Measurements from ENCODE around the gene MICAL3. TPM values are rescaled to one million over a fixed set of nuclear protein-coding genes. Genes with fewer than 3 reads are reported as not detected.

The MICAL3 gene
- total and polyA plus RNA-seq, 5 donors = 30.4 to 105 (median 72.5) TPM

- DNase-seq (peak in 1 of 3 donors; percentile 19), ATAC-seq (no peak)
- H3K9me3 ChIP-seq (ENCODE audit: control insufficient read depth, low read length) = no peaks in the 10 kb centered on the region
- H3K27me3 ChIP-seq (ENCODE audit: control insufficient read depth, insufficient read depth) = no peaks in the 10 kb centered on the region
- no peak overlapping the region for H3K4me3 ChIP-seq (ENCODE audit: low read length)
- WGBS = 90% methylated on average over 27 of the region's 27 CpGs
- intact Hi-C loops (cut with DNase I) = no loop called here
- H3K27ac ChIP-seq (ENCODE audit: low read length) = no peak overlapping the region
- peaks cover 7% of the 10 kb centered on the region for H3K4me1 ChIP-seq (ENCODE audit: control insufficient read depth, insufficient read depth, low read length)
Observed at GRCh38 chr22:17789379-17790200, 234.8 kb downstream of the MICAL3 start.

GRCh38 chr22:17788528-17789378 lies 235.6 kb downstream of the MICAL3 start:
- Histone ChIP-seq H3K4me1 (ENCODE audit: control insufficient read depth, insufficient read depth, low read length) (peaks cover 7% of the 10 kb centered on the region), H3K9me3 (ENCODE audit: control insufficient read depth, low read length) (no peaks in the 10 kb centered on the region), H3K4me3 (ENCODE audit: low read length) (no peak overlapping the region), H3K27ac (ENCODE audit: low read length) (no peak overlapping the region), H3K27me3 (ENCODE audit: control insufficient read depth, insufficient read depth) (no peaks in the 10 kb centered on the region)
- intact Hi-C loops (cut with DNase I) = no loop called here
- no peak for ATAC-seq
- DNase-seq = peak in 1 of 3 donors; percentile 33
- WGBS = 86% methylated on average over 32 of the region's 32 CpGs

GRCh38 chr22:17787716-17788330 lies 236.5 kb downstream of the MICAL3 start:
- 91% methylated on average over 21 of the region's 21 CpGs for WGBS
- peaks cover 7% of the 10 kb centered on the region for H3K4me1 ChIP-seq (ENCODE audit: control insufficient read depth, insufficient read depth, low read length)
- ATAC-seq = no peak
- H3K27ac ChIP-seq (ENCODE audit: low read length) = no peak overlapping the region
- no peaks in the 10 kb centered on the region for H3K9me3 ChIP-seq (ENCODE audit: control insufficient read depth, low read length)
- peak in 2 of 3 donors; percentile 20 to 31 for DNase-seq
- no peak overlapping the region for H3K4me3 ChIP-seq (ENCODE audit: low read length)
- no peaks in the 10 kb centered on the region for H3K27me3 ChIP-seq (ENCODE audit: control insufficient read depth, insufficient read depth)
- intact Hi-C loops (cut with DNase I) = no loop called here

GRCh38 chr22:17787241-17787640 lies 237.1 kb downstream of the MICAL3 start:
- ATAC-seq (peak; percentile 17 to 45), DNase-seq (peak in 2 of 3 donors; percentile 13 to 64)
- Histone ChIP-seq H3K9me3 (ENCODE audit: control insufficient read depth, low read length) (no peaks in the 10 kb centered on the region), H3K27ac (ENCODE audit: low read length) (peak overlapping the region; percentile 90), H3K4me3 (ENCODE audit: low read length) (no peak overlapping the region), H3K4me1 (ENCODE audit: control insufficient read depth, insufficient read depth, low read length) (peaks cover 7% of the 10 kb centered on the region), H3K27me3 (ENCODE audit: control insufficient read depth, insufficient read depth) (no peaks in the 10 kb centered on the region)
- 42% methylated on average over 8 of the region's 8 CpGs for WGBS
- intact Hi-C loops (cut with DNase I) = no loop called here

GRCh38 chr22:17786435-17787161 lies 237.8 kb downstream of the MICAL3 start:
- no peaks in the 10 kb centered on the region for H3K27me3 ChIP-seq (ENCODE audit: control insufficient read depth, insufficient read depth)
- peak; percentile 75 to 85 for ATAC-seq
- no peaks in the 10 kb centered on the region for H3K9me3 ChIP-seq (ENCODE audit: control insufficient read depth, low read length)
- H3K4me3 ChIP-seq (ENCODE audit: low read length) = no peak overlapping the region
- peak; percentile 71 to 85 (median 81) for DNase-seq
- peak overlapping the region; percentile 90 for H3K27ac ChIP-seq (ENCODE audit: low read length)
- intact Hi-C loops (cut with DNase I) = no loop called here
- peaks cover 7% of the 10 kb centered on the region for H3K4me1 ChIP-seq (ENCODE audit: control insufficient read depth, insufficient read depth, low read length)
- 46% methylated on average over 18 of the region's 18 CpGs for WGBS

GRCh38 chr22:17785185-17786184 lies 238.9 kb downstream of the MICAL3 start:
- Histone ChIP-seq H3K9me3 (ENCODE audit: control insufficient read depth, low read length) (no peaks in the 10 kb centered on the region), H3K4me3 (ENCODE audit: low read length) (no peak overlapping the region), H3K27ac (ENCODE audit: low read length) (no peak overlapping the region), H3K27me3 (ENCODE audit: control insufficient read depth, insufficient read depth) (no peaks in the 10 kb centered on the region), H3K4me1 (ENCODE audit: control insufficient read depth, insufficient read depth, low read length) (peaks cover 7% of the 10 kb centered on the region)
- intact Hi-C loops (cut with DNase I) = no loop called here
- peak; percentile 55 to 84 (median 83) for DNase-seq
- ATAC-seq = peak; percentile 1 to 5
- 66% methylated on average over 37 of the region's 37 CpGs for WGBS

GRCh38 chr22:17784776-17785175 lies 239.6 kb downstream of the MICAL3 start:
- Histone ChIP-seq H3K4me3 (ENCODE audit: low read length) (no peak overlapping the region), H3K9me3 (ENCODE audit: control insufficient read depth, low read length) (no peaks in the 10 kb centered on the region), H3K27me3 (ENCODE audit: control insufficient read depth, insufficient read depth) (no peaks in the 10 kb centered on the region), H3K27ac (ENCODE audit: low read length) (no peak overlapping the region), H3K4me1 (ENCODE audit: control insufficient read depth, insufficient read depth, low read length) (peaks cover 7% of the 10 kb centered on the region)
- DNase-seq (no peak), ATAC-seq (no peak)
- WGBS = 84% methylated on average over 11 of the region's 11 CpGs
- intact Hi-C loops (cut with DNase I) = no loop called here

- peak; percentile 3 to 47 (median 16) for DNase-seq
- Histone ChIP-seq H3K27ac (ENCODE audit: low read length) (no peak overlapping the region), H3K27me3 (ENCODE audit: control insufficient read depth, insufficient read depth) (no peaks in the 10 kb centered on the region), H3K9me3 (ENCODE audit: control insufficient read depth, low read length) (no peaks in the 10 kb centered on the region), H3K4me3 (ENCODE audit: low read length) (no peak overlapping the region), H3K4me1 (ENCODE audit: control insufficient read depth, insufficient read depth, low read length) (peaks cover 7% of the 10 kb centered on the region)
- WGBS = 77% methylated on average over 18 of the region's 18 CpGs
- intact Hi-C loops (cut with DNase I) = no loop called here
- ATAC-seq = no peak
Observed at GRCh38 chr22:17783773-17784480, 240.4 kb downstream of the MICAL3 start.

- H3K4me3 ChIP-seq (ENCODE audit: low read length) = no peak overlapping the region
- intact Hi-C loops (cut with DNase I) = no loop called here
- ATAC-seq = no peak
- H3K27me3 ChIP-seq (ENCODE audit: control insufficient read depth, insufficient read depth) = no peaks in the 10 kb centered on the region
- H3K4me1 ChIP-seq (ENCODE audit: control insufficient read depth, insufficient read depth, low read length) = peaks cover 7% of the 10 kb centered on the region
- peak in 2 of 3 donors; percentile 4 to 31 for DNase-seq
- no peak overlapping the region for H3K27ac ChIP-seq (ENCODE audit: low read length)
- H3K9me3 ChIP-seq (ENCODE audit: control insufficient read depth, low read length) = no peaks in the 10 kb centered on the region
- WGBS = 55% methylated on average over 9 of the region's 9 CpGs
Observed at GRCh38 chr22:17783312-17783711, 241.0 kb downstream of the MICAL3 start.

Measured in right cardiac atrium (tissue), 5 donors.